Activated naive CD4-positive, alpha-beta T cell treated with anti-CD3 and anti-CD28 coated beads, Interleukin-2, amount 50 U/mL, for 72 hours (primary cell): Measurements from ENCODE around the gene RECK. TPM values are rescaled to one million over a fixed set of nuclear protein-coding genes. Genes with fewer than 3 reads are reported as not detected.

ENCODE experiments used
- ATAC-seq, 2 donors: fragments of 150-1000 bp; cut with Tn5 transposase; 2 replicates each; pipeline ENCODE4 v1.10.0; 2021; ENCODE audit warnings: mild to moderate bottlenecking in 2 of 2, moderate library complexity in 2 of 2
- DNase-seq, 2 donors: peaks; one replicate each; pipeline ENCODE4 v3.0.0; 2021 to 2022; ENCODE audit warnings: low spot score in 2 of 2
- H3K27ac Mint-ChIP-seq, 2 donors: one replicate each; pipeline ENCODE4 v1.8.0; 2022; ENCODE audit warnings: mild to moderate bottlenecking in 2 of 2, mixed read lengths in 2 of 2
- H3K36me3 Mint-ChIP-seq, 2 donors: one replicate each; pipeline ENCODE4 v1.8.0; 2022; ENCODE audit warnings: mixed read lengths in 2 of 2
- H3K9me3 Mint-ChIP-seq, 2 donors: one replicate each; pipeline ENCODE4 v1.8.0; 2022; ENCODE audit warnings: mixed read lengths in 2 of 2
- total RNA-seq, 2 donors: library from RNA; stranded (reverse); gene quantifications; one replicate each; pipeline ENCODE4 v1.2.3, GENCODE V29; 2022

RECK gene
- total RNA-seq, 2 donors from 2014 or later, result 7.0 to 7.6 TPM

- Mint-ChIP-seq H3K9me3 (peaks cover 0 to 5% of the 10 kb centered on the region in 2 donors), H3K36me3 (peaks cover 7 to 13% of the 10 kb centered on the region in 2 donors), H3K27ac (no peak overlapping the region)
- DNase-seq (no peak), ATAC-seq (no peak)
Observed at GRCh38 chr9:36039696-36040095, 3.0 kb downstream of the RECK start.

- DNase-seq, result no peak
- Mint-ChIP-seq H3K36me3 (peaks cover 7 to 13% of the 10 kb centered on the region in 2 donors), H3K27ac (no peak overlapping the region), H3K9me3 (peaks cover 0 to 5% of the 10 kb centered on the region in 2 donors)
- no peak for ATAC-seq
Observed at GRCh38 chr9:36040271-36040925, 3.7 kb downstream of the RECK start.

GRCh38 chr9:36041506-36041905, 4.8 kb downstream of the RECK start:
- Mint-ChIP-seq H3K27ac (no peak overlapping the region), H3K36me3 (peaks cover 7 to 13% of the 10 kb centered on the region in 2 donors)
- no peak for ATAC-seq

GRCh38 chr9:36045610-36046009, 8.9 kb downstream of the RECK start:
- Mint-ChIP-seq H3K27ac (no peak overlapping the region), H3K36me3 (peaks cover 0 to 6% of the 10 kb centered on the region in 2 donors), H3K9me3 (peaks cover 0 to 5% of the 10 kb centered on the region in 2 donors)
- DNase-seq, result no peak
- ATAC-seq, result no peak

More at GRCh38 chr9:36041506-36041905, 4.8 kb downstream of the RECK start:
- no peak for DNase-seq
- peaks cover 0 to 5% of the 10 kb centered on the region in 2 donors for H3K9me3 Mint-ChIP-seq

- Mint-ChIP-seq H3K27ac (no peak overlapping the region), H3K36me3 (peaks cover 0 to 6% of the 10 kb centered on the region in 2 donors), H3K9me3 (peaks cover 0 to 5% of the 10 kb centered on the region in 2 donors)
- no peak for ATAC-seq
- no peak for DNase-seq
Observed at GRCh38 chr9:36046923-36047322, 10.2 kb downstream of the RECK start.

GRCh38 chr9:36049408-36049807, 12.7 kb downstream of the RECK start:
- DNase-seq (no peak), ATAC-seq (no peak)
- Mint-ChIP-seq H3K36me3 (no peaks in the 10 kb centered on the region), H3K9me3 (no peaks in the 10 kb centered on the region), H3K27ac (no peak overlapping the region)

GRCh38 chr9:36050476-36050875, 13.8 kb downstream of the RECK start:
- DNase-seq (no peak), ATAC-seq (peak; percentile 52 to 76)
- Mint-ChIP-seq H3K27ac (no peak overlapping the region), H3K9me3 (no peaks in the 10 kb centered on the region), H3K36me3 (no peaks in the 10 kb centered on the region)

- Mint-ChIP-seq H3K36me3 (no peaks in the 10 kb centered on the region), H3K9me3 (no peaks in the 10 kb centered on the region), H3K27ac (no peak overlapping the region)
- DNase-seq, result no peak
- ATAC-seq, result peak; percentile 92 to 94
Observed at GRCh38 chr9:36051317-36051716, 14.6 kb downstream of the RECK start.

- DNase-seq (no peak), ATAC-seq (no peak)
- Mint-ChIP-seq H3K9me3 (no peaks in the 10 kb centered on the region), H3K27ac (no peak overlapping the region), H3K36me3 (peaks cover 0 to 5% of the 10 kb centered on the region in 2 donors)
Observed at GRCh38 chr9:36053971-36054370, 17.3 kb downstream of the RECK start.

GRCh38 chr9:36056896-36057295, 20.2 kb downstream of the RECK start:
- peaks cover 4 to 11% of the 10 kb centered on the region in 2 donors for H3K36me3 Mint-ChIP-seq
- H3K27ac Mint-ChIP-seq, result no peak overlapping the region
- ATAC-seq (no peak), DNase-seq (no peak)
- no peaks in the 10 kb centered on the region for H3K9me3 Mint-ChIP-seq

GRCh38 chr9:36063804-36064447, 27.2 kb downstream of the RECK start:
- H3K9me3 Mint-ChIP-seq, result no peaks in the 10 kb centered on the region
- ATAC-seq (peak in 1 of 2 donors; percentile 28), DNase-seq (no peak)
- H3K36me3 Mint-ChIP-seq, result peaks cover 4 to 6% of the 10 kb centered on the region in 2 donors
- no peak overlapping the region for H3K27ac Mint-ChIP-seq

GRCh38 chr9:36064448-36065037, 27.8 kb downstream of the RECK start:
- no peak for ATAC-seq

GRCh38 chr9:36074055-36074454, 37.3 kb downstream of the RECK start:
- H3K36me3 Mint-ChIP-seq, result no peaks in the 10 kb centered on the region
- ATAC-seq, result no peak
- DNase-seq, result no peak
- no peaks in the 10 kb centered on the region for H3K9me3 Mint-ChIP-seq
- no peak overlapping the region for H3K27ac Mint-ChIP-seq

More at GRCh38 chr9:36064448-36065037, 27.8 kb downstream of the RECK start:
- DNase-seq, result no peak
- Mint-ChIP-seq H3K9me3 (no peaks in the 10 kb centered on the region), H3K27ac (no peak overlapping the region), H3K36me3 (peaks cover 4 to 6% of the 10 kb centered on the region in 2 donors)

- no peak for DNase-seq
- ATAC-seq, result no peak
- Mint-ChIP-seq H3K36me3 (no peaks in the 10 kb centered on the region), H3K27ac (no peak overlapping the region), H3K9me3 (no peaks in the 10 kb centered on the region)
Observed at GRCh38 chr9:36074870-36075532, 38.3 kb downstream of the RECK start.

GRCh38 chr9:36078051-36078450, 41.3 kb downstream of the RECK start:
- ATAC-seq, result no peak
- H3K36me3 Mint-ChIP-seq, result no peaks in the 10 kb centered on the region
- no peaks in the 10 kb centered on the region for H3K9me3 Mint-ChIP-seq

GRCh38 chr9:36080519-36080918, 43.8 kb downstream of the RECK start:
- DNase-seq (no peak), ATAC-seq (no peak)
- no peak overlapping the region for H3K27ac Mint-ChIP-seq
- H3K9me3 Mint-ChIP-seq, result no peaks in the 10 kb centered on the region
- H3K36me3 Mint-ChIP-seq, result no peaks in the 10 kb centered on the region

More at GRCh38 chr9:36078051-36078450, 41.3 kb downstream of the RECK start:
- no peak overlapping the region for H3K27ac Mint-ChIP-seq
- DNase-seq, result no peak

GRCh38 chr9:36082931-36083330, 46.2 kb downstream of the RECK start:
- Mint-ChIP-seq H3K27ac (no peak overlapping the region), H3K9me3 (no peaks in the 10 kb centered on the region), H3K36me3 (peaks cover 0 to 6% of the 10 kb centered on the region in 2 donors)
- DNase-seq (no peak), ATAC-seq (no peak)
